Lung (tissue), 12 donors: ENCODE data around the gene GRK7. TPM values are rescaled to one million over a fixed set of nuclear protein-coding genes. Genes with fewer than 3 reads are reported as not detected.

Experiments used
- ATAC-seq: fragments of 200-7000 bp; cut with Tn5 transposase; one replicate; pipeline ENCODE4 v1.9.1; 2020; ENCODE audit warnings: moderate number of reproducible peaks; ENCODE audit not compliant: insufficient read depth, low FRiP score
- DNase-seq, 3 donors: peaks; one replicate each; pipeline ENCODE4 v3.0.0-alpha.2; 2013 to 2017
- H3K27ac ChIP-seq, 2 donors: one replicate each; pipeline ENCODE4 v1.5.1; 2013; ENCODE audit warnings: mild to moderate bottlenecking in 2 of 2, moderate library complexity in 2 of 2, control low read depth in 1 of 2, inconsistent platforms in 1 of 2, low read depth in 1 of 2, low read length in 1 of 2
- H3K27me3 ChIP-seq, 3 donors: one replicate each; pipeline ENCODE4 v1.5.1; 2013; ENCODE audit warnings: low read length in 2 of 3; ENCODE audit not compliant: control insufficient read depth in 3 of 3, insufficient read depth in 3 of 3
- H3K36me3 ChIP-seq, 4 donors: one replicate each; pipeline ENCODE4 v1.5.1; 2013; ENCODE audit warnings: low read length in 4 of 4, mild to moderate bottlenecking in 1 of 4, moderate library complexity in 1 of 4; ENCODE audit not compliant: control insufficient read depth in 4 of 4, insufficient read depth in 4 of 4
- H3K4me1 ChIP-seq, 5 donors: one replicate each; pipeline ENCODE4 v1.5.1; 2013; ENCODE audit warnings: low read length in 5 of 5, mild to moderate bottlenecking in 2 of 5, moderate library complexity in 1 of 5; ENCODE audit not compliant: control insufficient read depth in 5 of 5, insufficient read depth in 5 of 5
- H3K4me3 ChIP-seq: one replicate; pipeline ENCODE4 v1.5.1; 2013; ENCODE audit warnings: mild to moderate bottlenecking, control low read depth, moderate library complexity
- H3K9ac ChIP-seq, 2 donors: one replicate each; pipeline ENCODE4 v1.5.1; 2013; ENCODE audit warnings: low read length in 2 of 2, control low read depth in 1 of 2; ENCODE audit not compliant: insufficient read depth in 1 of 2
- H3K9me3 ChIP-seq, 4 donors: one replicate each; pipeline ENCODE4 v1.5.1; 2013; ENCODE audit warnings: low read length in 3 of 4, mild to moderate bottlenecking in 1 of 4, moderate library complexity in 1 of 4; ENCODE audit not compliant: control insufficient read depth in 4 of 4, insufficient read depth in 3 of 4
- CTCF ChIP-seq: IDR thresholded peaks from 2 replicates; pipeline ENCODE4 v1.5.1; 2012; ENCODE audit warnings: mild to moderate bottlenecking; ENCODE audit errors: control extremely low read depth, extremely low read depth
- WGBS, 2 donors: extraction: QIAGEN DNeasy Blood & Tissue Kit; methylation state at CpG; one replicate each; pipeline ENCODE4 v1.1.7; 2013; 5-methylcytosine and 5-hydroxymethylcytosine counted together
- polyA plus RNA-seq, 2 donors: library from polyadenylated mRNA; stranded (reverse); fragments of 200-250 nt; gene quantifications; one replicate each; pipeline ENCODE4 v1.2.1, GENCODE V29; 2013
- total RNA-seq, 2 donors: library from RNA; depleted of rRNA in 1 of 2; stranded (reverse); fragments of >200 nt in 1 of 2; gene quantifications; one replicate each; pipeline ENCODE4 v1.2.1, GENCODE V29; 2014 to 2021
- donor health status: control.
- donor health status: control.
- donor health status: Bipolar disorder and iron deficiency.
- donor health status: healthy.
- donor health status: DM: yes; HTN: yes; CAD: no.

GRK7 gene
- total and polyA plus RNA-seq, 4 donors: 0.06 to 0.12 (median 0.06) TPM; not detected in 1

- DNase-seq: no peak
- H3K27ac ChIP-seq: no peak overlapping the region
- peaks cover 0 to 31% (median 20%) of the 10 kb centered on the region in 5 donors for H3K4me1 ChIP-seq
- no peaks in the 10 kb centered on the region for H3K27me3 ChIP-seq
- ATAC-seq: no peak
- H3K9me3 ChIP-seq: no peaks in the 10 kb centered on the region
- no peak overlapping the region for H3K9ac ChIP-seq
- TF ChIP-seq CTCF: no peak
- H3K36me3 ChIP-seq: no peaks in the 10 kb centered on the region
- 94 to 97% methylated on average over 8 of the region's 8 CpGs for WGBS, 2 donors
- no peak overlapping the region for H3K4me3 ChIP-seq
Observed at GRCh38 chr3:141793476-141794260, 30.5 kb downstream of the GRK7 start.

GRCh38 chr3:141795276-141795675, 32.1 kb downstream of the GRK7 start:
- 81 to 85% methylated on average over 4 of the region's 4 CpGs for WGBS, 2 donors
- Histone ChIP-seq H3K27ac (no peak overlapping the region), H3K9me3 (no peaks in the 10 kb centered on the region), H3K27me3 (no peaks in the 10 kb centered on the region), H3K4me3 (no peak overlapping the region), H3K9ac (no peak overlapping the region), H3K36me3 (no peaks in the 10 kb centered on the region), H3K4me1 (peaks cover 0 to 35% (median 25%) of the 10 kb centered on the region in 5 donors)
- no peak for TF ChIP-seq CTCF
- ATAC-seq (no peak), DNase-seq (no peak)

GRCh38 chr3:141795741-141796080, 32.5 kb downstream of the GRK7 start:
- no peaks in the 10 kb centered on the region for H3K27me3 ChIP-seq
- no peaks in the 10 kb centered on the region for H3K9me3 ChIP-seq
- DNase-seq (peak in 2 of 3 donors; percentile 18 to 33), ATAC-seq (no peak)
- H3K4me3 ChIP-seq: no peak overlapping the region
- TF ChIP-seq CTCF: no peak
- 70 to 83% methylated on average over 5 of the region's 5 CpGs for WGBS, 2 donors
- no peak overlapping the region for H3K9ac ChIP-seq
- H3K36me3 ChIP-seq: no peaks in the 10 kb centered on the region
- no peak overlapping the region for H3K27ac ChIP-seq
- H3K4me1 ChIP-seq: peaks cover 0 to 35% (median 25%) of the 10 kb centered on the region in 5 donors
